Fibroblast of lung (primary cell): Measurements from ENCODE around the gene SLC8A3. TPM values are rescaled to one million over a fixed set of nuclear protein-coding genes. Genes with fewer than 3 reads are reported as not detected.

Source experiments
- DNase-seq, 2 donors: peaks; one replicate each; pipeline versions ENCODE4 v3.0.0 to v3.0.0-alpha.2; 2010; ENCODE audit warnings: low read depth in 2 of 2
- H2AFZ ChIP-seq: 2 replicates; pipeline ENCODE4 v1.5.1; 2012; ENCODE audit warnings: low read length, control low read depth, inconsistent platforms
- H3K27ac ChIP-seq: 2 replicates; pipeline ENCODE4 v1.5.1; 2011; ENCODE audit warnings: low read length, control low read depth; ENCODE audit not compliant: insufficient read depth
- H3K27me3 ChIP-seq: 2 replicates; pipeline ENCODE4 v1.5.1; 2011; ENCODE audit warnings: mild to moderate bottlenecking, low read length; ENCODE audit not compliant: control insufficient read depth, insufficient read depth
- H3K36me3 ChIP-seq: 2 replicates; pipeline ENCODE4 v1.5.1; 2011; ENCODE audit warnings: low read length; ENCODE audit not compliant: control insufficient read depth, insufficient read depth
- H3K4me1 ChIP-seq: 2 replicates; pipeline ENCODE4 v1.5.1; 2011; ENCODE audit warnings: low read length; ENCODE audit not compliant: control insufficient read depth, insufficient read depth; ENCODE audit errors: extremely low read depth
- H3K4me2 ChIP-seq: 2 replicates; pipeline ENCODE4 v1.5.1; 2011; ENCODE audit warnings: low read length, control low read depth; ENCODE audit not compliant: insufficient read depth; ENCODE audit errors: extremely low read depth
- H3K4me3 ChIP-seq, 4 experiments: fragments of 200-600 bp in 1 of 4; sonication (generic) in 1 of 4; replicated peaks in 1 of 4; 2 replicates each; pipeline ENCODE4 v1.5.1; 2011 to 2016; ENCODE audit warnings: low read length in 4 of 4, low read depth in 3 of 4, mild to moderate bottlenecking in 3 of 4, control low read depth in 2 of 4, inconsistent platforms in 1 of 4, mixed read lengths in 1 of 4; ENCODE audit not compliant: insufficient read depth in 1 of 4; ENCODE audit errors: control extremely low read depth in 1 of 4
- H3K79me2 ChIP-seq: 2 replicates; pipeline ENCODE4 v1.5.1; 2012; ENCODE audit warnings: mild to moderate bottlenecking, low read length, inconsistent platforms; ENCODE audit not compliant: control insufficient read depth, insufficient read depth
- H3K9ac ChIP-seq: 2 replicates; pipeline ENCODE4 v1.5.1; 2011; ENCODE audit warnings: mild to moderate bottlenecking, low read length, control low read depth; ENCODE audit not compliant: insufficient read depth
- H3K9me3 ChIP-seq: 2 replicates; pipeline ENCODE4 v1.5.1; 2012; ENCODE audit warnings: low read depth, low read length; ENCODE audit not compliant: control insufficient read depth, insufficient read depth
- H4K20me1 ChIP-seq: 2 replicates; pipeline ENCODE4 v1.5.1; 2011; ENCODE audit warnings: low read length; ENCODE audit not compliant: control insufficient read depth, insufficient read depth; ENCODE audit errors: extremely low read depth
- CTCF ChIP-seq, 2 donors: IDR thresholded peaks in 1 of 2; conservative IDR thresholded peaks in 1 of 2; 1 replicate in 1 of 2; 2 replicates in 1 of 2; pipeline ENCODE4 v1.5.1; 2011 to 2012; ENCODE audit warnings: low read length in 2 of 2, control low read depth in 1 of 2, inconsistent platforms in 1 of 2, low read depth in 1 of 2, mild to moderate bottlenecking in 1 of 2
- EZH2 ChIP-seq: IDR thresholded peaks from 2 replicates; pipeline ENCODE4 v1.5.1; 2012; ENCODE audit warnings: low read length, control low read depth, mild to moderate bottlenecking; ENCODE audit errors: missing control alignments
- polyA plus RNA-seq, 2 donors: library from polyadenylated mRNA; depleted of rRNA in 1 of 2; stranded (reverse) in 1 of 2; unstranded in 1 of 2; fragments of >200 nt; gene quantifications; 2 replicates each; pipeline ENCODE4 v1.2.1, GENCODE V29; 2011 to 2012; ENCODE audit warnings: missing spikeins in 1 of 2
- total RNA-seq: library from RNA; depleted of rRNA; stranded (reverse); fragments of >200 nt; gene quantifications from 2 replicates; pipeline ENCODE4 v1.2.1, GENCODE V29; 2014

The SLC8A3 gene
- total and polyA plus RNA-seq, 2 donors (not counting 1 experiment from before 2014, with no cell fraction given): under 0.01 to 0.03 TPM

GRCh38 chr14:70045310-70045709, 143.4 kb downstream of the SLC8A3 start:
- Histone ChIP-seq H3K4me2 (no peak overlapping the region), H3K4me3 (no peak overlapping the region), H4K20me1 (no peaks in the 10 kb centered on the region), H3K79me2 (no peaks in the 10 kb centered on the region), H2AFZ (no peak overlapping the region), H3K9me3 (no peaks in the 10 kb centered on the region), H3K9ac (no peak overlapping the region), H3K27me3 (no peaks in the 10 kb centered on the region), H3K36me3 (no peaks in the 10 kb centered on the region), H3K4me1 (no peaks in the 10 kb centered on the region), H3K27ac (no peak overlapping the region)
- no peak for DNase-seq
- TF ChIP-seq EZH2 (no peak), CTCF (conservative IDR thresholded peaks at IDR 0.05 in 1 of 2, IDR thresholded peaks at IDR 0.05 in 1 of 2; ENCODE audit: low read depth in 1 of 2, low read length in 2 of 2) (no peak)

GRCh38 chr14:70043001-70043400, 145.8 kb downstream of the SLC8A3 start:
- Histone ChIP-seq H2AFZ (no peak overlapping the region), H3K79me2 (no peaks in the 10 kb centered on the region), H3K9me3 (no peaks in the 10 kb centered on the region), H3K27ac (no peak overlapping the region), H3K27me3 (no peaks in the 10 kb centered on the region), H3K4me3 (no peak overlapping the region), H3K4me1 (no peaks in the 10 kb centered on the region), H4K20me1 (no peaks in the 10 kb centered on the region), H3K36me3 (no peaks in the 10 kb centered on the region), H3K4me2 (no peak overlapping the region), H3K9ac (no peak overlapping the region)
- TF ChIP-seq CTCF (conservative IDR thresholded peaks at IDR 0.05 in 1 of 2, IDR thresholded peaks at IDR 0.05 in 1 of 2; ENCODE audit: low read depth in 1 of 2, low read length in 2 of 2) (no peak), EZH2 (no peak)
- no peak for DNase-seq

GRCh38 chr14:70036665-70037064, 152.1 kb downstream of the SLC8A3 start:
- no peak for TF ChIP-seq EZH2
- no peak for TF ChIP-seq CTCF (conservative IDR thresholded peaks at IDR 0.05 in 1 of 2, IDR thresholded peaks at IDR 0.05 in 1 of 2; ENCODE audit: low read depth in 1 of 2, low read length in 2 of 2)
- H3K79me2 ChIP-seq: no peaks in the 10 kb centered on the region

More at GRCh38 chr14:70036665-70037064, 152.1 kb downstream of the SLC8A3 start:
- Histone ChIP-seq H3K9me3 (no peaks in the 10 kb centered on the region), H3K27me3 (no peaks in the 10 kb centered on the region), H2AFZ (no peak overlapping the region), H3K4me2 (no peak overlapping the region), H3K4me3 (no peak overlapping the region), H3K9ac (no peak overlapping the region), H3K27ac (no peak overlapping the region), H3K36me3 (no peaks in the 10 kb centered on the region), H4K20me1 (no peaks in the 10 kb centered on the region), H3K4me1 (no peaks in the 10 kb centered on the region)
- no peak for DNase-seq
